Sigmoid colon (tissue), 7 donors: ENCODE measurements around the gene COPZ1. TPM values are rescaled to one million over a fixed set of nuclear protein-coding genes. Genes with fewer than 3 reads are reported as not detected.

ENCODE experiments used
- DNase-seq: peaks from one replicate; pipeline ENCODE4 v3.0.0-alpha.2; 2019
- H3K27ac ChIP-seq, 4 donors: fragments of 200-600 bp; sonication (generic); one replicate each; pipeline ENCODE4 v1.5.1; 2016 to 2019; ENCODE audit warnings: mild to moderate bottlenecking in 1 of 4
- H3K27me3 ChIP-seq, 3 donors: fragments of 200-600 bp; sonication (generic); one replicate each; pipeline ENCODE4 v1.5.1; 2019; ENCODE audit warnings: mild to moderate bottlenecking in 1 of 3
- H3K36me3 ChIP-seq, 4 donors: fragments of 200-600 bp; sonication (generic); one replicate each; pipeline ENCODE4 v1.5.1; 2016 to 2019
- H3K4me1 ChIP-seq, 4 donors: fragments of 200-600 bp; sonication (generic); one replicate each; pipeline ENCODE4 v1.5.1; 2017 to 2019
- H3K4me3 ChIP-seq, 4 donors: fragments of 200-600 bp; sonication (generic); one replicate each; pipeline ENCODE4 v1.5.1; 2017 to 2019; ENCODE audit warnings: mild to moderate bottlenecking in 2 of 4, moderate library complexity in 1 of 4
- H3K9me3 ChIP-seq, 4 donors: fragments of 200-600 bp in 3 of 4; sonication (generic) in 3 of 4; one replicate each; pipeline versions ENCODE4 v1.5.1 to v1.6.1; 2013 to 2019
- EP300 ChIP-seq, 4 donors: sonication (generic); formaldehyde crosslinking; IDR thresholded peaks; one replicate each; pipeline ENCODE4 v1.6.1; 2017; ENCODE audit warnings: antibody characterized with exemption in 4 of 4
- POLR2A ChIP-seq, 2 donors: fragments of 450-650 bp; IDR thresholded peaks; one replicate each; pipeline ENCODE4 v1.6.1; 2016; ENCODE audit warnings: antibody characterized with exemption in 2 of 2, mild to moderate bottlenecking in 2 of 2, moderate library complexity in 2 of 2
- POLR2AphosphoS5 ChIP-seq, 4 donors: sonication (generic); formaldehyde crosslinking; IDR thresholded peaks; one replicate each; pipeline ENCODE4 v1.6.1; 2017; ENCODE audit warnings: antibody characterized with exemption in 4 of 4
- WGBS, 2 donors: extraction: QIAGEN DNeasy Blood & Tissue Kit; methylation state at CpG; one replicate each; pipeline ENCODE4 v1.1.7; 2013; 5-methylcytosine and 5-hydroxymethylcytosine counted together
- intact Hi-C: fragments of 100-400 bp; cut with DNase I; formaldehyde crosslinking; loops from one replicate; pipeline ENCODE4 v1.15.1; 2023
- polyA plus RNA-seq, 3 donors: library from polyadenylated mRNA; stranded (reverse); fragments of 200-250 nt; gene quantifications; one replicate each; pipeline ENCODE4 v1.2.3, GENCODE V29; 2013
- total RNA-seq, 4 donors: library from RNA; depleted of rRNA; stranded (reverse); fragments of >200 nt; gene quantifications; one replicate each; pipeline ENCODE4 v1.1.0, GENCODE V29; 2016
- TF ChIP-seq, protein P1 (sequence below), 4 experiments: fragments of 450-650 bp in 3 of 4; fragments of 200-600 bp in 1 of 4; IDR thresholded peaks; one replicate each; pipeline ENCODE4 v1.5.1; 2016 to 2019; ENCODE audit warnings: antibody characterized with exemption in 4 of 4, mild to moderate bottlenecking in 3 of 4, moderate library complexity in 2 of 4
- donor health status: healthy with polysubstance abuse.
- donor health status: Bipolar disorder and iron deficiency.
- donor health status: healthy.

Gene COPZ1
- total and polyA plus RNA-seq, 7 donors, result 39.6 to 155 (median 74.2) TPM

DNA sequence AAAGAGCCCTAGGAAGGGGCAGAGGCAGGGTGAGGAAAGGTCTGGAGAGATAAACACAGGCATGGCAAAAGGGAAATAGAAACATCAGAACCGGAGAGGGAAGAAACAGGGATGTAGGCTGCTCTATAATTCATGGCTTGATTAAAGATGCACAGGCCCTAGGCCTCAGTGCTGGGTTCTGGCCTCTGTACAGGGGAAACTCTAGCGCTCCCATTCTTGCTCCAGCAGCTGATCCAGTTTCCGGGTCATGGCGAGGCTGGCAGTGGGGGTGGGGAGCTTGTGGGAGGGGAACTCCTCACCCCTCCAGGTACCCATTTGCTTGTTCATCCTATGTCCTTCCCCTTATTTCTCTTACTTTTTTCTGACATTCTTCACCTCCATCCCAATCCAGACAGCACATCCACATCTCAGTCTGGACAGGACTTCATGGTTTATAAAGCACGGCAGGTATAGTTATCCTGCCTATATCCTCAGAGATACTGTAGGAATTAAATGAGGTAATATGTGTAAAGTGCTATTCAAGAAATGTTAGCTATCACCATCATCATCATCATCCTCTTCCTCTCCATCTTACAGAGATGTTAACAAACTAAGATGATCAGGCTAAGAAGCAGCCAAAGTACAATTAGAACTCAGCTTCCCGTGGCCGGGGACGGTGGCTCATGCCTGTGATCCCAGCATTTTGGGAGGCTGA, 47.3 kb downstream of the COPZ1 start:
- DNase-seq, result no peak
- no peaks in the 10 kb centered on the region for H3K27me3 ChIP-seq
- intact Hi-C loops, result loop anchor here (10.0 kb wide), 1 partner anchor 367 kb away; the partner anchor contains the start of genes HOXC8 and HOXC9
- WGBS, 2 donors, result 53 to 56% methylated on average over 8 of the region's 8 CpGs
- H3K36me3 ChIP-seq, result no peaks in the 10 kb centered on the region
- H3K27ac ChIP-seq, result peak overlapping the region; percentile 67 to 74 (median 70)
- no peak for TF ChIP-seq EP300 (IDR thresholded peaks at IDR 0.05)
- TF ChIP-seq, protein P1, sequence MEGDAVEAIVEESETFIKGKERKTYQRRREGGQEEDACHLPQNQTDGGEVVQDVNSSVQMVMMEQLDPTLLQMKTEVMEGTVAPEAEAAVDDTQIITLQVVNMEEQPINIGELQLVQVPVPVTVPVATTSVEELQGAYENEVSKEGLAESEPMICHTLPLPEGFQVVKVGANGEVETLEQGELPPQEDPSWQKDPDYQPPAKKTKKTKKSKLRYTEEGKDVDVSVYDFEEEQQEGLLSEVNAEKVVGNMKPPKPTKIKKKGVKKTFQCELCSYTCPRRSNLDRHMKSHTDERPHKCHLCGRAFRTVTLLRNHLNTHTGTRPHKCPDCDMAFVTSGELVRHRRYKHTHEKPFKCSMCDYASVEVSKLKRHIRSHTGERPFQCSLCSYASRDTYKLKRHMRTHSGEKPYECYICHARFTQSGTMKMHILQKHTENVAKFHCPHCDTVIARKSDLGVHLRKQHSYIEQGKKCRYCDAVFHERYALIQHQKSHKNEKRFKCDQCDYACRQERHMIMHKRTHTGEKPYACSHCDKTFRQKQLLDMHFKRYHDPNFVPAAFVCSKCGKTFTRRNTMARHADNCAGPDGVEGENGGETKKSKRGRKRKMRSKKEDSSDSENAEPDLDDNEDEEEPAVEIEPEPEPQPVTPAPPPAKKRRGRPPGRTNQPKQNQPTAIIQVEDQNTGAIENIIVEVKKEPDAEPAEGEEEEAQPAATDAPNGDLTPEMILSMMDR (IDR thresholded peaks at IDR 0.05), result no peak
- TF ChIP-seq POLR2A (IDR thresholded peaks at IDR 0.05), result no peak
- TF ChIP-seq POLR2AphosphoS5 (IDR thresholded peaks at IDR 0.05), result no peak
- peaks cover 0 to 48% (median 43%) of the 10 kb centered on the region in 4 donors for H3K4me1 ChIP-seq
- H3K9me3 ChIP-seq, result no peaks in the 10 kb centered on the region
- no peak overlapping the region for H3K4me3 ChIP-seq

- TF ChIP-seq, protein P1 (IDR thresholded peaks at IDR 0.05), result no peak
- no peak for TF ChIP-seq EP300 (IDR thresholded peaks at IDR 0.05)
- no peak for TF ChIP-seq POLR2A (IDR thresholded peaks at IDR 0.05)
- no peak for TF ChIP-seq POLR2AphosphoS5 (IDR thresholded peaks at IDR 0.05)
- no peaks in the 10 kb centered on the region for H3K27me3 ChIP-seq
- peaks cover 0 to 52% (median 45%) of the 10 kb centered on the region in 4 donors for H3K4me1 ChIP-seq
- no peak for DNase-seq
- WGBS, 2 donors, result 34 to 86% methylated on average over 10 of the region's 10 CpGs
- H3K9me3 ChIP-seq, result no peaks in the 10 kb centered on the region
- peak overlapping the region; percentile 25 to 81 (median 36) for H3K27ac ChIP-seq
- no peaks in the 10 kb centered on the region for H3K36me3 ChIP-seq
- H3K4me3 ChIP-seq, result no peak overlapping the region
- intact Hi-C loops, result loop anchor here (10.0 kb wide), 1 partner anchor 369 kb away; the partner anchor contains the start of genes HOXC8 and HOXC9
These were observed 49.0 kb downstream of the COPZ1 start for GRCh38 chr12:54373649-54374561.

- intact Hi-C loops, result loop anchor here (10.0 kb wide), 1 partner anchor 370 kb away; the partner anchor contains the start of genes HOXC8 and HOXC9
- no peak for TF ChIP-seq EP300 (IDR thresholded peaks at IDR 0.05)
- H3K9me3 ChIP-seq, result no peaks in the 10 kb centered on the region
- H3K4me3 ChIP-seq, result no peak overlapping the region
- H3K4me1 ChIP-seq, result peaks cover 0 to 49% (median 42%) of the 10 kb centered on the region in 4 donors
- peak overlapping the region; percentile 25 to 81 (median 36) for H3K27ac ChIP-seq
- no peaks in the 10 kb centered on the region for H3K27me3 ChIP-seq
- DNase-seq, result no peak
- 31 to 60% methylated on average over 2 of the region's 2 CpGs for WGBS, 2 donors
- H3K36me3 ChIP-seq, result no peaks in the 10 kb centered on the region
These were observed 49.8 kb downstream of the COPZ1 start for GRCh38 chr12:54374562-54375258.

GRCh38 chr12:54375259-54375579, 50.3 kb downstream of the COPZ1 start:
- H3K9me3 ChIP-seq, result no peaks in the 10 kb centered on the region
- peak overlapping the region; percentile 25 to 81 (median 36) for H3K27ac ChIP-seq
- H3K27me3 ChIP-seq, result no peaks in the 10 kb centered on the region
- no peaks in the 10 kb centered on the region for H3K36me3 ChIP-seq
- intact Hi-C loops, result loop anchor here (10.0 kb wide), 1 partner anchor 370 kb away; the partner anchor contains the start of genes HOXC8 and HOXC9
- WGBS, 2 donors, result 62 to 68% methylated on average over 2 of the region's 2 CpGs
- TF ChIP-seq, protein P1 (IDR thresholded peaks at IDR 0.05), result no peak
- TF ChIP-seq EP300 (IDR thresholded peaks at IDR 0.05), result no peak
- no peak for TF ChIP-seq POLR2A (IDR thresholded peaks at IDR 0.05)
- TF ChIP-seq POLR2AphosphoS5 (IDR thresholded peaks at IDR 0.05), result no peak
- no peak for DNase-seq
- peaks cover 0 to 44% (median 37%) of the 10 kb centered on the region in 4 donors for H3K4me1 ChIP-seq
- H3K4me3 ChIP-seq, result no peak overlapping the region
